Neural cell (in vitro differentiated cells): ENCODE measurements around the gene ZNF280C. TPM values are rescaled to one million over a fixed set of nuclear protein-coding genes. Genes with fewer than 3 reads are reported as not detected.

ENCODE experiments used
- H2AFZ ChIP-seq: fragments of 200-600, 300-800 bp; sonication (generic), shearing (Covaris generic); 2 replicates; pipeline ENCODE4 v1.6.0; 2014; ENCODE audit warnings: low read depth, mild to moderate bottlenecking, antibody characterized with exemption, low read length, moderate library complexity
- H3F3A ChIP-seq: fragments of 200-600 bp; shearing (Covaris generic); 2 replicates; pipeline ENCODE4 v1.6.1; 2016; ENCODE audit warnings: mild to moderate bottlenecking, moderate library complexity, mixed read lengths, antibody characterized with exemption, low read length; ENCODE audit not compliant: insufficient read depth, poor library complexity, severe bottlenecking
- H3K27ac ChIP-seq: fragments of 200-600, 300-800 bp; sonication (generic), shearing (Covaris generic); 2 replicates; pipeline ENCODE4 v1.5.1; 2014; ENCODE audit warnings: mild to moderate bottlenecking, low read length, moderate library complexity
- H3K27me3 ChIP-seq: fragments of 300-800, 200-600 bp; sonication (generic), shearing (Covaris generic); 2 replicates; pipeline ENCODE4 v1.6.0; 2014; ENCODE audit warnings: mild to moderate bottlenecking, low read depth, low read length, moderate library complexity; ENCODE audit not compliant: insufficient read depth
- H3K36me3 ChIP-seq: fragments of 300-800, 200-600 bp; sonication (generic), shearing (Covaris generic); 2 replicates; pipeline ENCODE4 v1.5.1; 2014; ENCODE audit warnings: mild to moderate bottlenecking, antibody characterized with exemption, low read length, moderate library complexity; ENCODE audit not compliant: insufficient read depth
- H3K4me2 ChIP-seq: fragments of 300-800, 200-600 bp; sonication (generic), shearing (Covaris generic); 2 replicates; pipeline ENCODE4 v1.6.0; 2014; ENCODE audit warnings: mild to moderate bottlenecking, low read length
- H3K4me3 ChIP-seq: fragments of 300-800, 200-600 bp; sonication (generic), shearing (Covaris generic); 2 replicates; pipeline ENCODE4 v1.5.1; 2014; ENCODE audit warnings: mild to moderate bottlenecking, low read length, moderate library complexity
- H3K79me2 ChIP-seq: fragments of 200-600 bp; shearing (Covaris generic); replicated peaks from 2 replicates; pipeline ENCODE4 v1.6.0; 2014; ENCODE audit warnings: mild to moderate bottlenecking, low read length, moderate library complexity; ENCODE audit not compliant: insufficient read depth
- H3K9ac ChIP-seq: fragments of 300-800, 200-600 bp; sonication (generic), shearing (Covaris generic); 2 replicates; pipeline ENCODE4 v1.6.1; 2016; ENCODE audit warnings: mild to moderate bottlenecking, low read length, mixed read lengths
- H3K9me2 ChIP-seq: fragments of 200-600 bp; shearing (Covaris generic); 2 replicates; pipeline ENCODE4 v1.6.1; 2016; ENCODE audit warnings: mild to moderate bottlenecking, low read length, mixed read lengths; ENCODE audit not compliant: insufficient read depth
- H3K9me3 ChIP-seq: fragments of 200-600, 300-800 bp; sonication (generic), shearing (Covaris generic); 2 replicates; pipeline ENCODE4 v1.6.1; 2016; ENCODE audit warnings: mild to moderate bottlenecking, mixed run types, low read length, moderate library complexity, mixed read lengths
- H4K20me1 ChIP-seq: fragments of 200-600 bp; shearing (Covaris generic); 2 replicates; pipeline ENCODE4 v1.6.1; 2016; ENCODE audit warnings: mild to moderate bottlenecking, mixed run types; ENCODE audit not compliant: insufficient read depth
- EP300 ChIP-seq: fragments of 450-650 bp; conservative IDR thresholded peaks from 2 replicates; pipeline ENCODE4 v1.6.1; 2014; ENCODE audit warnings: antibody characterized with exemption, mild to moderate bottlenecking, moderate library complexity; ENCODE audit not compliant: poor library complexity, severe bottlenecking
- EZH2 ChIP-seq: fragments of 200-600, 300-800 bp; shearing (Covaris generic), sonication (generic); IDR thresholded peaks from 2 replicates; pipeline ENCODE4 v1.6.1; 2014; ENCODE audit warnings: antibody characterized with exemption, low read length, borderline replicate concordance, mild to moderate bottlenecking; ENCODE audit not compliant: insufficient read depth, poor library complexity, severe bottlenecking
- MXI1 ChIP-seq: fragments of 450-650 bp; conservative IDR thresholded peaks from 2 replicates; pipeline ENCODE4 v1.6.1; 2014; ENCODE audit warnings: antibody characterized with exemption, mild to moderate bottlenecking; ENCODE audit not compliant: poor library complexity, severe bottlenecking
- POLR2AphosphoS5 ChIP-seq: IDR thresholded peaks from 2 replicates; pipeline ENCODE4 v1.6.1; 2012
- RAD21 ChIP-seq: fragments of 450-650 bp; conservative IDR thresholded peaks from 2 replicates; pipeline ENCODE4 v1.6.1; 2014; ENCODE audit warnings: antibody characterized with exemption, mild to moderate bottlenecking, moderate library complexity
- SMC3 ChIP-seq: fragments of 450-650 bp; conservative IDR thresholded peaks from 2 replicates; pipeline ENCODE4 v1.6.1; 2014; ENCODE audit warnings: antibody characterized with exemption, mild to moderate bottlenecking, moderate library complexity; ENCODE audit not compliant: poor library complexity
- TAF1 ChIP-seq: IDR thresholded peaks from 2 replicates; pipeline ENCODE4 v1.6.1; 2012; ENCODE audit warnings: low read depth
- polyA plus RNA-seq: library from polyadenylated mRNA; depleted of rRNA; stranded (reverse); fragments of >200 nt; gene quantifications from 2 replicates; pipeline ENCODE4 v1.2.3, GENCODE V29; 2014
- TF ChIP-seq, protein P1 (sequence below): fragments of 450-650 bp; IDR thresholded peaks from 2 replicates; pipeline ENCODE4 v1.5.1; 2014; ENCODE audit warnings: antibody characterized with exemption, mild to moderate bottlenecking, moderate library complexity; ENCODE audit not compliant: poor library complexity, severe bottlenecking
- TF ChIP-seq, protein P2 (sequence below): IDR thresholded peaks from 2 replicates; pipeline ENCODE4 v1.6.1; 2012; ENCODE audit warnings: borderline replicate concordance

The ZNF280C gene
- polyA plus RNA-seq, 1 donor from 2014 or later = 9.5 TPM

DNA sequence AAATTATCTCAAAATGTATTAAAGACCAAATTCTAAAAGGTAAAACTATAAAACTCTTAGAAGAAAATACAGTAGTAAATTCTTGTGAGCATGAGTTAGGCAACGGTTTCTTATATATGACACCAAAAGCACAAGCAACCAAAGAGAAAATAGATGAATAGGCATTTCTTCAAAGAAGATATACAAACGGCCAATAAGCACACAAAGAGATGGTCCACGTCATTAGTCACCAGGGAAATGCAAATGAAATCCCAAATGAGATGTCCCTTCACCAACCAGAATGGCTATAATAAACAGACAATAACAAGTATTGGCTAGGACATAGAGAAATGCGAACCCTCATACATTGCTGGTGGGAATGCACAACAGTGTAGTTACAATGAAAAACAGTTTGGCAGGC is 52.4 kb downstream of the ZNF280C start:
- Histone ChIP-seq H3K27ac (no peak overlapping the region), H3K9ac (no peak overlapping the region), H3K36me3 (no peaks in the 10 kb centered on the region), H3K4me2 (no peak overlapping the region), H3K9me3 (no peaks in the 10 kb centered on the region), H4K20me1 (no peaks in the 10 kb centered on the region), H3F3A (no peaks in the 10 kb centered on the region), H3K9me2 (no peaks in the 10 kb centered on the region), H3K4me3 (no peak overlapping the region), H3K79me2 (no peaks in the 10 kb centered on the region), H3K27me3 (no peaks in the 10 kb centered on the region), H2AFZ (no peak overlapping the region)
- TF ChIP-seq EZH2 (no peak), TAF1 (no peak), MXI1 (no peak), EP300 (no peak), RAD21 (no peak), SMC3 (no peak), POLR2AphosphoS5 (no peak)
- TF ChIP-seq, protein P1, sequence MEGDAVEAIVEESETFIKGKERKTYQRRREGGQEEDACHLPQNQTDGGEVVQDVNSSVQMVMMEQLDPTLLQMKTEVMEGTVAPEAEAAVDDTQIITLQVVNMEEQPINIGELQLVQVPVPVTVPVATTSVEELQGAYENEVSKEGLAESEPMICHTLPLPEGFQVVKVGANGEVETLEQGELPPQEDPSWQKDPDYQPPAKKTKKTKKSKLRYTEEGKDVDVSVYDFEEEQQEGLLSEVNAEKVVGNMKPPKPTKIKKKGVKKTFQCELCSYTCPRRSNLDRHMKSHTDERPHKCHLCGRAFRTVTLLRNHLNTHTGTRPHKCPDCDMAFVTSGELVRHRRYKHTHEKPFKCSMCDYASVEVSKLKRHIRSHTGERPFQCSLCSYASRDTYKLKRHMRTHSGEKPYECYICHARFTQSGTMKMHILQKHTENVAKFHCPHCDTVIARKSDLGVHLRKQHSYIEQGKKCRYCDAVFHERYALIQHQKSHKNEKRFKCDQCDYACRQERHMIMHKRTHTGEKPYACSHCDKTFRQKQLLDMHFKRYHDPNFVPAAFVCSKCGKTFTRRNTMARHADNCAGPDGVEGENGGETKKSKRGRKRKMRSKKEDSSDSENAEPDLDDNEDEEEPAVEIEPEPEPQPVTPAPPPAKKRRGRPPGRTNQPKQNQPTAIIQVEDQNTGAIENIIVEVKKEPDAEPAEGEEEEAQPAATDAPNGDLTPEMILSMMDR = no peak
- TF ChIP-seq, protein P2, sequence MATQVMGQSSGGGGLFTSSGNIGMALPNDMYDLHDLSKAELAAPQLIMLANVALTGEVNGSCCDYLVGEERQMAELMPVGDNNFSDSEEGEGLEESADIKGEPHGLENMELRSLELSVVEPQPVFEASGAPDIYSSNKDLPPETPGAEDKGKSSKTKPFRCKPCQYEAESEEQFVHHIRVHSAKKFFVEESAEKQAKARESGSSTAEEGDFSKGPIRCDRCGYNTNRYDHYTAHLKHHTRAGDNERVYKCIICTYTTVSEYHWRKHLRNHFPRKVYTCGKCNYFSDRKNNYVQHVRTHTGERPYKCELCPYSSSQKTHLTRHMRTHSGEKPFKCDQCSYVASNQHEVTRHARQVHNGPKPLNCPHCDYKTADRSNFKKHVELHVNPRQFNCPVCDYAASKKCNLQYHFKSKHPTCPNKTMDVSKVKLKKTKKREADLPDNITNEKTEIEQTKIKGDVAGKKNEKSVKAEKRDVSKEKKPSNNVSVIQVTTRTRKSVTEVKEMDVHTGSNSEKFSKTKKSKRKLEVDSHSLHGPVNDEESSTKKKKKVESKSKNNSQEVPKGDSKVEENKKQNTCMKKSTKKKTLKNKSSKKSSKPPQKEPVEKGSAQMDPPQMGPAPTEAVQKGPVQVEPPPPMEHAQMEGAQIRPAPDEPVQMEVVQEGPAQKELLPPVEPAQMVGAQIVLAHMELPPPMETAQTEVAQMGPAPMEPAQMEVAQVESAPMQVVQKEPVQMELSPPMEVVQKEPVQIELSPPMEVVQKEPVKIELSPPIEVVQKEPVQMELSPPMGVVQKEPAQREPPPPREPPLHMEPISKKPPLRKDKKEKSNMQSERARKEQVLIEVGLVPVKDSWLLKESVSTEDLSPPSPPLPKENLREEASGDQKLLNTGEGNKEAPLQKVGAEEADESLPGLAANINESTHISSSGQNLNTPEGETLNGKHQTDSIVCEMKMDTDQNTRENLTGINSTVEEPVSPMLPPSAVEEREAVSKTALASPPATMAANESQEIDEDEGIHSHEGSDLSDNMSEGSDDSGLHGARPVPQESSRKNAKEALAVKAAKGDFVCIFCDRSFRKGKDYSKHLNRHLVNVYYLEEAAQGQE = no peak

DNA sequence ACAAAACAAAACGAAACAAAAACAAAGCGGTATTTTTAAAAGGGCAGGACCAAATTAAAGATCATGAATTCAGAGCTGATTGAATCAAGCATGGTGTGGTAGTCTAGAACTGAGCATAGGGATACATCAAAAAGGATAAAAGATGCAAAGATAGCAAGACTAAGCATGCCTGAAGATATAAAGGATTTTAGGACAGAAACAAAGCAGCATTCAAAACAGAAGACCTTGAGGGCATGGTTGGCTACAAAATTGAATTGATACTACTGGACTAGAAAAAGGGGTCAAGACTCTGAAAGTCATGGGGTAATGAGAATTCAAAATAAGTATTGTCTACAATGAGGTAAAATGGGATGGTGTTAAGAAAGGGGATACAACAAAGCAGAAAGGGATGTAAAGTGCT is 55.3 kb downstream of the ZNF280C start:
- Histone ChIP-seq H3K4me2 (no peak overlapping the region), H4K20me1 (no peaks in the 10 kb centered on the region), H3K9me2 (no peaks in the 10 kb centered on the region)

More for the DNA sequence above, 55.3 kb downstream of the ZNF280C start:
- no peak overlapping the region for H3K27ac ChIP-seq
- no peak overlapping the region for H2AFZ ChIP-seq
- H3K9me3 ChIP-seq = no peaks in the 10 kb centered on the region
- H3K36me3 ChIP-seq = no peaks in the 10 kb centered on the region
- no peaks in the 10 kb centered on the region for H3K27me3 ChIP-seq
- H3K9ac ChIP-seq = no peak overlapping the region
- no peak overlapping the region for H3K4me3 ChIP-seq
- TF ChIP-seq TAF1 = no peak
- TF ChIP-seq, protein P1 = no peak
- no peak for TF ChIP-seq POLR2AphosphoS5
- no peaks in the 10 kb centered on the region for H3F3A ChIP-seq
- H3K79me2 ChIP-seq = no peaks in the 10 kb centered on the region
